NOMO-1 treated with DMSO at 0.1 percent for 48 hours (cell line): ENCODE data around the gene KDM7A.

ENCODE experiments used
- DNase-seq: peaks from one replicate; lab custom pipeline; 2025; ENCODE audit not compliant: unreplicated experiment; lab: John Stamatoyannopoulos, UW

KDM7A gene

DNA sequence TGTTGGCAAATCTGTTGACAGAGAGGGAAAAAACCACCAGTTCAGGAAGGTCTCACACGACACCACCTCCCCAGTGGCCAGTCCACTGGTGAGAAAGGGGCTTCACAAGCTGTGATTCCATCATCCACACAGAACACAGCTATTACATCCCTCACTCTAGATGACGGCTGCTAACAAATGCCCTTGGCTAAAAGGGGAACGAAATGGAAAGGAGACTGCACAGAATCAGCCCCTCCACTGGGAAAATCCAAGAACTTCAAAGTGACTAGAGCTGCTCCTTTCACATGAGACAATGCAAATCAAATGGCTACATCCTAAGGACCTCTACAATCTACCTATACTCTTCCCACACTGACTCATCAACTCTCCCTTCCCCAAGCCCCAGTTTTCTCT lies 119.6 kb downstream of the KDM7A start:
- DNase-seq = no peak

DNA sequence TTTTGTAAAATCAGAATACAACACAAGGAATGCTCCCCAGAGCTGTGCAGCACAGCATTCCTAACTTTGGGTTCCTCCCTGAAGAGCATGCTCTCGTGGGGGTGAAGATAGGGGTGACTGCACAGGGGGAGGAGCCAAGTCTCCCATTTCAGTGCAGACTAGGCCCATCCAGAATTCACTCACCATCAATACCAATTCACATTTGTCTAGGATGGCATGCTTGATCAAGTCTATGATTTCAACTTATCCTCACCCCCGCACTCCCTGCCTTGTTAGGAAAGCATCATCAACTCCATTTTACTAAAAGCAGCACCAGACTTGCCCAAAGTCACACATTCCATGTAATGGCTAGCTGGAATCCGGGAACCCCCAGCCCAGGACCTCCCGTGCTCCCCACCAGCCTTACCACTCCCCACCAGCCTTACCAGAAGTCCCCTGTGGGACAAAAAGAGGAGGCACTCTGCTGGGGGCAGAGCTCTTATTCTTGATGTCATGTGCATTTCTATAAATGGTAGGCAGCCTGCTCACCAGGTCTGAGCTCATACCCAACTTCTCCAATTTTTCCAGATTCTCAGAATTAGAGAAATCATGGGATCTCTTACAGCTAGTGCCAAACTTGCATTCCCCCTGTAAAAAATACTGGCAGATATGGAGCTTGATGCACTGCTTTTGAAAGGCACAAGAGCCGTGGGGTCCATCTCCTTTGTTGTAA lies 120.2 kb downstream of the KDM7A start:
- DNase-seq = no peak

DNA sequence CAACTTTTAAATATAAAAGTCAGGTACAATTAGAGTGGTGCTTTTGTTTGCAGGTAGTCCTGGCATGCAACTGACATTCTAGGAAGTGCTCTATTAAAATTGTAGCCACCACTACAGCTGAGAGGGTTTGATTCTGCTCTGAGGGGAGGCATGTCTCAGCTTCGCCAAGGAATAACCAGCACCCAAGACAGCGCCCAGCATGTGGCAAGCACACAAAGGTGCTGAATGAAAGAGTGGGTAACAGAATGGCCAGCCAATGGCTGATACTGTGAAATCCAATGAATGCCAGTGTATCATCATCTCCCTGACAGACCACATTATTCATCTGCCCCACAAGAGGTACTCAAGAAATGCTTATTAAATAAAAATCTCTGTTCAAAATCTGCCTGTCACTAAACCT lies 121.0 kb downstream of the KDM7A start:
- no peak for DNase-seq

DNA sequence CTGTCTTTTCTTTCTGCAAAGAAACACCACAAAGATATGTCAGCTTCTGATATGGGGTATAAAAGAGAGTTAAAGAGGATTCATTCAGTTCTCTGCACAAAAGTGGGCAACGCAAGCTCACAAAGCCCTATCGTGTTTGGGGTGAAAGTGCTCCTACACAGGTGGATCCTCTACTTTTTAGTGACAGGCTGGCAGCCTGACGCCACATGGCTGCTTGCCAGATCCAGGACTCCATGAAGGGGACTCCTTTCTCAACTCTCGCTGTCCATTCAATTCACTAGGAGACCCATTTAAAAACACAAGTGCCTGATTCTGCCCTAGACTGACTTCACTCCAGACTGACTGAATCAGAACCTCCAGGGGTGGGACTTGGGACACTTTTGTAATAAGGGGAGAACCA lies 122.0 kb downstream of the KDM7A start:
- no peak for DNase-seq

DNA sequence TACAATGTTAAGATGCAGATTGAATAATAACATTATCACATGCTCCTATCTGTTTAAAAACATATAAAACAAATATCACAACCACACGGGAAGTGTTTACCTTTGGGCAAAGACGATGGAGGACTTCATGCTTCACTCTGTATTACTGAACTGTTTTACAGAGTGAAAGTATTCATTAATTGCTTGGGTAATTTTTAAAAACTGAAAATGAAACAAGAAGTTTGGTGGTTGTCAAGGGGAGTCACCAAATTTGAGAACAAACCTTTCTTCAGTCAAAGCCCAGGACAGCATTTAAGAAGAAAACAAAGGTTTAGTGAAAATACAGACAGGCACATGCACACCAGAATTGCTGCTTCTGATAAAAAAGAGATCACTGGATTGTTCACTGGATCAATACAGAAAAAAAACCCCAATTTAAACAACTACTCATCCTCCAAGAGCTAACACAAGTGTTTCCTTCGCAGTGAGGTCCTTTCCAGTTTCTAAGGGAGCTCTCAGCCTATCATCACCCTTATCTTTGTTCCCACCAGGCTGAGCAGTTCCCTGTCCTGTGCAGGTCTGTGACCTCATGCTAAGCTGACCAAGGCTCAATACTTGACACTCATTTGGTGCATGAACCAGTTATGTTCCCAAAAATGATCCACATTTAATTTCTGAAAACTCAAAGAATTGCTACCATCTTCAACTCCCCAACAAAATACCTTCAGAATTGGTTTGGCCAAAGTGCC lies 122.8 kb downstream of the KDM7A start:
- DNase-seq = no peak

DNA sequence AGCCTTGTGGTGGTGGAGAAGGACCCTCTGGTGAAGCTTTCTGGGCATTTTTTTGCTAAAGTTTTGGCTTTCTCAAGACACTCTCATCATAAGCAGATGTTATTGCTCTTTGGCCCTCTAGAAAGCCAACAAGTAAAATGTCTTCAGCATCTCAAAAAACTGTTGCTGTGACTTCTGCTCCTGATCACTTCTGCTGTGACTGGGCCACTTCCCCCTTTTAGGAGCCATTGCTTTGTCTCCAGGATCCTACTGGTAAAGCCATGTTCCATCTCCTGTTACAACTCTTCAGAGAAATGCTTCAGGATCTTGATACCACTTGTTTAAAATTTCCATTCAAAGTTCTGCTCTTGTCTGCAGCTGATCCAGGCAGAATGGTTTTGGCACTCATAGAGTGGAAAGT lies 125.0 kb downstream of the KDM7A start:
- no peak for DNase-seq

DNA sequence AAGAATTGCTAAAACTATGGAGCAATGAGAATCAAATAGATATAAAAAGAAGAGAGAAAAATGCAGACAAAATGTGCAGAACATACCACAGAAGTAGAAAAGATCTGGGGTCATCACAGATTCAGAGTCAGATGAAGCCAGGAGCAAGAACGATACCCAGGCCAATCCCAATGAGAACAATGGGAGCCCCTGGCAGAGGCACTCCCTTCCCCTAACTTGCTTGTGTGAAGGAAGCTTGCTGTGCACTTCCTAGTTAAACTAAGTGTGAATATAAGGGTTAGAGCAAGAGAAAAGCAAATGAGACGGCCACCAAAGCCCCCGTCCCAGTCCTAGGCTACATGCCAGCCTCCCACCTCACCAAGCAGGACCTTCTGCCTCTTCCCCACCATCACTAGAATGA lies 126.7 kb downstream of the KDM7A start:
- no peak for DNase-seq

DNA sequence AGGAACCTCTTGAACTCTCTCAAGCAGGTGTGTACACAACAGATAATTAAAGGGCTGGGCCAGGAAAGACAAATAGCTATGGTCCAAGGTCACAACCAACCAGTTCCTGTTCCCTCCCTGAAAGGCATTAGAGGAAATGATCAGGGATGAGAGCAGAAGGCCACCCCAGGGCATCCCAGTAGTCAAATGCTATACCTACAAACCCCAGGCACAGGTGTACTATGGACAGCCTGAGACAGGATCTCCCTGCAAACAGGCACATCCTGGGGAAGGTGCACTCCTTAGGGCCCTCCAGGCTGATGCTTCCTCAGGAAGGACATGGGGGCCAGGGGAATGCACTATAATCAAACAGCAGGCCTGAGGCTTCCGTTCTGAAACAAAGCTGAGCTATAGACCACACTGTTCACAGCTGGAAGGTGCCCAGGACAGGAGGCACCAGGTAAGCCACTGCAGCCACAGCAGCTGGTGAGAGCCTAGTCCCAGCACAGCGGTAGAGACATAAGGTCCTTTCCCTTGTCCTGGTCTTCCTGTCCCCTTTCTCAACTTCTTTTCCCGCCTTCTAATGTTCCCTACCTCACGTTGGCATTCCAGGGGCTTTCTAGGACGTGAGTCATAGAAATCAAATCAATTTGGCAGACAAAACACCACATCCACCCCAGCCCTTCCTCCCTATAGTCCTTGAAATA lies 127.3 kb downstream of the KDM7A start:
- DNase-seq = no peak

DNA sequence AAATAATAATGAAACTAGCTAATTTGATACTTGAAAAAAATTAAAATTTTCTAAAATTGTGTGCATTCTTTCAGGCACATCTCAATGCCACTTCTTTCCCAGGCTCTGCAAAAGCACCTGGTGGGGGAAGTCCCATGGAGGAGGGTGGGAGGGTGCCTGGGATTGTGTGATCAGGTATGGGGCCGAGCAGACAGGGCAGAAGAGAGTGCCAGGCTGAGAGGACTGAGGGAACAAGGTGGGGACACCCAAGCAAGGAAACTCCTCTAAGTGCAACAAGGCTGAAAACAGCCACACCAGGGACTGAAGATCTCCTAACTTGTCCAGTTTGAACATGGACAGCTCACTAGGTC lies 127.8 kb downstream of the KDM7A start:
- no peak for DNase-seq

DNA sequence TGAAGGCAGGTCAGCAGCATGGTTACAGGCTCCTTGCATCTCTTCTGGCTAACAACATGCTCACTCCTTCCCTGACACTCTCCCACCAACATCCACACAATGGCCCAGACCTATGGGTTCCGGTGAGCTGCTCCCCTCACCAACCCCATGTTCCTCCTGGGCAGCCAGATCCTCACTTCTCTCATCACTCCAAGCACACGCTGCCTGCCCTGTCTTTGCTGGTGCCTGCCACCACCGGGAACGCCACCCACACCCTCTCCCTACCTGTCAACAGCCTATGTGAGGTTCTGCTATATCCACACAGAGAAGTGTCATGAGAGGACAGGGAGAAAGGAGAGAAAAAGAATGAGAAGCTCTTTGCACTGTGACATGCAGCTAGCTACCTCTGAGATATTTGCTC lies 128.6 kb downstream of the KDM7A start:
- no peak for DNase-seq

DNA sequence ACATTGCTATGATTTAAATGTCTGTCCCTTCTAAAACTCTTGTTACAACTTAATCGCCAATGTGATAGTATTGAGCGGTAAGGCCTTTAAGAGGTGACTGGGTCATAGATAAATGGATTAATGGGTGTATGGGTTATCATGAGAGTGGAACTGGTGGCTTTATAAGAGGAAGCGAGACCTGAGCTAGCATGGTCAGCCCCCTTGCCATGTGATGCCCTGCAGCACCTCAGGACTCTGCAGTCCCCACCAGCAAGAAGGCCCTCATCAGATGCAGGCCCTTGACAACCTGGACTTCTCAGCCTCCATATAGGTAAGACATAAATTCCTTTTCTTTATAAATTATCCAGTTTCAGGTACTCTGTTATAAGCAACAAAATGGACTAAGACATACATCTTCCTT lies 129.6 kb downstream of the KDM7A start:
- no peak for DNase-seq

DNA sequence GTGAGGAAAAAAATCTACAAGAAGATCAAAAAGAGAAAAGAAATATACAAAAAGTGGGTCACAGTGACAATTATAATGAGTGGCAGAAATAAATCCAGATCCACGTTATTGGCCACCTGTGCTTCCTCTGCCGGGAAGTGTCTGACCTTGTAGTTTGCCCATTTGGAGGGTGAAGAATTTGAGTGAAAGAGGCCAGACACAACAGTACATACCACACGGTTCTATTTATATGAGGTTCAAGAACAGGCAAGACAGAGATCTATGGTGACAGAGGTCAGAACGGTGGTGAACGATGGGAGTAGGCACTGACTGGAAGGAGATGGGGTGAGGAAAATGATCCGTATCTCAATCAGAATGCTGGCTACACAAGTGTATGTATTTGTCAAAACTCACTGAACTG lies 131.1 kb downstream of the KDM7A start:
- no peak for DNase-seq

DNA sequence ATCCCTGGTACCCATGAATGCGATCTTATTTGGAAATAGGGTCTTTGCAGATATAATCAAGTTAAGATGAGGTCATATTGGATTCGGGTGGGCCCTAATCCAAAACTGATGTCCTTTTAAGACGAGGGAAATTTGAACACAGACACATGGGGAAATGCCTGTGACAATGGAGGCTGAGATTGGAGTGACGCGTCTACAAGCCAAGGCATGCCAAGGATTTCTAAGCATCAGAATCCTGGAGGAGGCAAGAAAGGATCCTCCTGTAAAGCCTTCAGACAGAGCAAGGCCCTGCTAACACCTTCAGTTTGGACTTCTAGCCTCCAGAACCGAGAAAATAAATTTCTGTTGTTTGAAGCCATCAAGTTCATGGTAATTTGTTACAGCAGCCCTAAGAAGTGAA lies 132.5 kb downstream of the KDM7A start:
- DNase-seq = no peak

DNA sequence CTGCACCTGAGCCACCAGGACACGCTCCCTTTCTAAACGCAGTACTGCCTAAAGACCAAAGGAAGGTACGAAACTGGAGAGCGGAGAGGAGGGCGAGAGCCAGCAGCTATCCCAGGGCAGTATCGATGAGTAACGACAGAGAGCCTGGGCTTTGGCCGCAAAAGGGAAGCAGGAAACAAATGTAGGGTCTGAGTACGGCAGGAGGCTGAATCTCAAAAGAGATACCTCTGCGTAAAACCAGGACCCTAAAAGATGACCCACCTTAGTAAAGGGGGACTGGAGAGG lies 134.5 kb downstream of the KDM7A start:
- no peak for DNase-seq

DNA sequence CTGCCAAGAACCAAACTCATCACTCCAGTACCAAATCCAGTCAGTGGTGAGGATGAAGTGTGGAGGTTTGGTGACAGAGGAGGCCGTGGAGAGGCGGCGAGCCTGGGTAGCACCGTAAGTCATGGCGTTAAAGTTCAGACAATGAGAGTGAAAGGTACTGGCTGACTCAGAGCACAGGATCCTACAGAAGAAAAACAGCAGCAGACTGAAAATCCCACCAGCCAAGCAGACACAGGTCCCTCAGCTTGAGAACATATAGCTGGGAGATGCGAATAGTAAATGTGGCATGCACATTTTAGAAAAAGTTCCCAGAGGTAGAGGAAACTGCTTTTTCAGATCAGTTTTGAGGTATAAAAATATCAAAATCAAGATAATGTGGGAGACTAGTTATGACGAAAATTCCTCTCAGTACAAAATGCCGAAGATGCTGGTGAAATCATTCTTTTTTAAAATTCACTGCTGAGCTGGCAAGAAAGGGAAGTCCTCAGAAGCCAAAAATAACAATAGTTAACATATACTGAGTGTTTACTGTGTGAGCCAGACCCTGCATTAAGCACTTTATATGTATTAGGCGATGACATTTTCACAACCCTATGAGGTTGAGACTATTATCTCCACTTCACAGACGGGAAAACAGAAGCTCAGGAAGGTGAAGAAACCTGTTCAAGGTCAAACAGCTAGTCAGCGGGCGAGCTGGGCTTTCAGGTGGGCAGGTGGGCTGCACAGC lies 135.0 kb downstream of the KDM7A start:
- DNase-seq = peak; percentile 9

DNA sequence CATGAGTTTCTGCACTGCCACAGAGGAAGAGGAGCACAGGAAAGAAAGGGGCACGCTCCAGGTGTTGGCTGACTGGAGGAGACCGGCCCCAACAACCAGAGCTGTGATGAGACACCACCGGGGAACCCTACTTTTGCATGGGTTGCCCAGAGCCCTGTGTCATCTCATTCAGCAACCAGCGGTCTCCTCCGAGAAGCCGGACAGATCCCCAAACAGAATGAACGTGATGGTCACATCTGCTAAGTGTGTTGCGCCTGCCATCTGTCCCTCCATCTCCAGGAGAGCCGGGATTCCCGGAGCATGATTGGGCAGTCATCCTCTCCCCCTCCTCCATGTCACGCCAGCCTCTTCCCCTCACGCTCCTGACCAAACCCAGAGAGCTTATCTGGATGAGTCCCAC lies 136.9 kb downstream of the KDM7A start:
- DNase-seq = no peak

DNA sequence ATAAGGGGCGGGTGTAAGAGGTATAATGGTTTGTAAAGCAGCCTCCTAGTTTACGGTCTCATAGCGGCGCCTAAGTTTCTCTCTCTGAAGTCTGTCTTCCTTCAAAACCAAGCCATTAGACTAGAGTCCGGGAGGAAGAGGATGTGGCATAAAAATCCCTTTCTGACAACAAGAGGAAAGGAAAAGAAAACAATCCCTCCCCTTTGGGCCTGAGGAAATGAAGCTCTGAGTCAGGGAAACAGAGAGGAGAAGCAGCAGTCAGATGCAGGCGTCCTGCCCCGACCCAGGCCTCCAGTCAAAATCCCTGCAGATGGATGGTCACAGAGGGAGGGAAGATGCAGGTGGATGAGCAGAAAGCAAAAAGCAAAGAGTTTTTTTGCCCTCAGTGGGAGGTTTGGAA lies 137.7 kb downstream of the KDM7A start:
- no peak for DNase-seq

DNA sequence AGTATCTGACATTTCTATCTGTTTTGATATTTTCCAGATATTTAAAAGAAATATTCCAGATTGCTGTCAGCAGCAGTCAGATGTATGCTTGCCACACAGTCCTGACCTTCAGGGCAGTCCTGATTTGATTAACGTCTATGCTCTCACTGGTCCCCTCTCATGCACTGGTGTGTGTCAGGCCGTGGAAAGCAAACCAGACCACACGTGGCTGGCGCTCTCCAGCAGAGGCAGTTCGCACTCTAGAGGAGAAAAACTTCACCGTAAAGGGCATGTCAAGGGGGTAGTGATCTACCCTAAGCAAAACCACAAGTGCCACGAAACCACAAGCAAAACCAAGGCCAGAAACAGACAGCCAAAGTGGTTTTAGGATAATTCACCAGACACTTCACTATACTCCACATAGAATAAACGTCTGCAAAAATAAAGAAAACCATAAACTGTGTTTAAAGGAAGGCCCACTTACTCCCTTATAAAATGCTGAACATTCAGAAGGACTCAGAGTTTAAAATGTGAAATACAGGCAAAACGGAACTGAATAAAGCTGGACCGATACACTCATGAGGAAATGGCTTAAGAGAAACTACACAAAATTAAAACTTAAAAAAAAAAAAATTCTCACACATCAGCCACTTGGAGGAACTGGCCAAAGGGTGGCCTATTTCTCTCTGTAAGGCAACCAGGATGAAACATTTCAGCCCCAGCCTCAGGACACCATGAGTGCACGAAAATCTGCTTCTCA lies 140.4 kb downstream of the KDM7A start:
- peak; percentile 18 for DNase-seq

DNA sequence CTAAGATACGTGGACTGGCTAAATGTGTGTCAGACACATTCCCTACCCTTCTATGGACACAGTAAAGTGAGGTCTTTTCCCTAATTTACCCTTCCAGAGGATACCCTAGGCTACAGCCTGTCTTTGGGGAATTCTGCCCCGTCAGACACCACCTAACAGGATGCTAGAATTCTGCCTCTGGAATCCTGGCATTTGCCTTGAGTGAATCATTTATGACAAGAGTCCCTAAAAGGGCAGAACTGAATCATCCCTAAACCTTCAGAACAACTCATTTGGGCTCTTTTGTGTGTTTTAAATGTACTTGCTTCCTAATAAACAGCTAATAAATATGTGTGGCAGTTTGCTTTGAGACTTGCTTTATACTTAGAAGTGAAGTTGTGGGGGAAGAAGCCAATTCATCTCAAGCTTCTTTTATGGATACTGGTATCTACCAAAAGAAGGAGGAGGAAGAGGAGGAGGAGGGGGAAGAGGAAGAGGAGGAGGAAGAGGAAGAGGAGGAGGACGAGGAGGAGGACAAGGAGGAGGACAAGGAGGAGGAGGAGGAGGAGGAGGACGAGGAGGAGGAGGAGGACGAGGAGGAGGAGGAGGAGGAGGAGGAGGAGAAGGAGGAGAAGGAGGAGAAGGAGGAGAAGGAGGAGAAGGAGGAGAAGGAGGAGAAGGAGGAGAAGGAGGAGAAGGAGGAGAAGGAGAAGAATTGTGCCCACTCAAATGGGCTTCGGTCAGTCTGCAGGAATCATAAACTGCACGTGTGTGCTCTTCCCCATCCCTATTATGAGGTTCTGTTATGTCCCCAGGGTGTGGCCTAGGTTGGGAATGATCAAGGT lies 141.2 kb downstream of the KDM7A start:
- DNase-seq = no peak
